HG03439 (cell line): Measurements from ENCODE around the gene C2CD4D.

Experiments
- ATAC-seq: cut with Tn5 transposase; IDR thresholded peaks from one replicate; pipeline ENCODE4 v1.9.1; 2021; ENCODE audit warnings: mild to moderate bottlenecking, moderate library complexity; ENCODE audit not compliant: unreplicated experiment

C2CD4D gene

GRCh38 chr1:151835596-151835995 lies 4.0 kb downstream of the C2CD4D start:
- no peak for ATAC-seq

- no peak for ATAC-seq
These were observed 5.4 kb downstream of the C2CD4D start for GRCh38 chr1:151834239-151834638.

- ATAC-seq = no peak
These were observed 6.3 kb downstream of the C2CD4D start for GRCh38 chr1:151833172-151833900.

DNA sequence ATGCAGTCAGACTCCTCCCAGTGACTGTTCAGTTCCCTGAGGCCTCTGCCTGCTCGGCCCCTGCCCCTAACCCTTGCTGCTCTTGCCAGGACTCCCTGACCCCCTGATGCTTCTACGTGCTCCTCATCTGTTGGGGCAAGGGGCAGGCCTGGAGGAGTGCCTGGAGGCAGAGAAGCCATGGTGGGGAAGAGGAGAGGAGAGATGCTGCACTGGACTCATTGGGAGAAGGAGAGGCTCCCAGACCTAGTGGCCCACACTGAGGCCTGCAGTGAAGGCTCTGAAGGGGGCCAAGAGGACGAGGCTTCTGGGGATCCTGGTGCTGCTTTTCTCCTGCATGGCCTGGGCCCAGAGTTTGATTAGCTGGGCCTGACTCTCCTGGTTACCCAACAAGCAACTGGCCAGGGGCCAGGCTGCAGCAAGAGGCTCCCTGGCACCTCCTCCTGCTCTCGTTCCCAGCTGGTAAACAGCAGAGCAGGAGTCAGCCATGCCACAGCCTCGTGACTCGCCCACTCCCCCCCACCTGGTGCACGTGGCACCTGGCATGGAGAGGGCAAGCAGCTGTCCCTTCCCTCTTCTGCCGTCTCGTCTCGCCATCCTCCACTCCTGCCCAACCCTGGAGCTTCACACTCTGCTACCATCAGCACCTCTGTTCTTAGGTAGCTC lies 7.2 kb downstream of the C2CD4D start:
- no peak for ATAC-seq

DNA sequence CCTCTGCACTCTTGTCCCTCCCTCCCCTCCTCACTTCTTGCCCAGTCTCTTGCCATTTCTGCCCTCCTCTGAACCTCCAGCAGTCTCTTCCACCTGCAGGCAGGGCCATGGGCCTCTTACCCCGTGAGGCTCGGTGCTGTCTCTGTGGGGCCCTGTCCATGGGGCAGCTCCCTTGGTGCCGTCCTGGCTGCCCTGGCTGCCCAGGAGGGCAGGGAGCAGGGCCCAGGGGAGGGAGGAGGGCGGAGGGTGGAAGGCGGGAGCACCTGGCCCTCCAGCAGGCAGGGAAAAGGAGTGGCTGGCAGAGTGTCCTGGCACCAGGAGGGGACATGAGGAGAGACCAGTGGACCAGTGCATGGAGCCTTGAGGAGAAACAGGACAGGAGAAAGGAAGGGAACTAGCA lies 8.0 kb downstream of the C2CD4D start, which contains the start of gene RORC:
Gene RORC, minus strand, starts transcription at position 198 of the 400 bp plus-strand sequence. Its CDS starts 38 bp downstream, at position 160.
- no peak for ATAC-seq

DNA sequence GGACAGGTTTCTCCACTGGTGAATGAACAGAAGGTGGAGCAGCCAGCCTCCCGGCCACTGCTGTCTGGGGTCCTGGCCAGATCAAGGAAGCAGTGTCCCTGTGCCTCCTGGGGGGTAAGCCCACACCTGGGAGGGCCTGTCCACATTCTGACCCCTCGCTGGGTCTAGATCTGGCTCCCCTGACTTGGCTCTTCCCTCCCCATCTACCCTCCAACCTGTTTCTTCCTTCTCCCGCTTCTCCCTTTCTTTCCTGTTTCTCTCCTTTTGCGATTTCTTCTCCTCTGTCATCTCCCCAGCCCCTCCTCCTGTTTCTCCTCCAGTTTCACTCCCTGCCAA lies 8.4 kb downstream of the C2CD4D start:
- no peak for ATAC-seq

DNA sequence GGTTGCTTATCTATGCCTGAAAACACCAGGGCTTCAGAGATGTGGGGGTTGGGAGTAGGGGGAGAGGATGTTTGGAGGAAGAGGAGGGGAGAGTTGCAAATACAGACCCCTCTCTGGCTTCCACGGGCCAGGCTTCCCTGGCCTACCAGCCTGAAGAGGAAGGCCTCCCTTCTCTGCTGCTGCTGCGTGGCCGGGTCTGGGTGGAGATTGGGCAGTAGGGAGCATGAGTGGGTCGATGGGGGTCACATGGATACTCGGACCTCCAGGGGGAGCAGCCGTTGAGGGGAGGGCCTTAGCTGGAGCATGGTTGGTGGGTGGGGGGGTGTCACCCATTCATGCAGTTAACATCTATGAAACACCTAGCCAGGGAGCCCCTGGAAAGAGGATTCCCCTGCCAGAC lies 9.6 kb downstream of the C2CD4D start:
- no peak for ATAC-seq

- no peak for ATAC-seq
These were observed 10.1 kb downstream of the C2CD4D start for GRCh38 chr1:151829352-151830046.

GRCh38 chr1:151828921-151829320 lies 10.7 kb downstream of the C2CD4D start:
- no peak for ATAC-seq

DNA sequence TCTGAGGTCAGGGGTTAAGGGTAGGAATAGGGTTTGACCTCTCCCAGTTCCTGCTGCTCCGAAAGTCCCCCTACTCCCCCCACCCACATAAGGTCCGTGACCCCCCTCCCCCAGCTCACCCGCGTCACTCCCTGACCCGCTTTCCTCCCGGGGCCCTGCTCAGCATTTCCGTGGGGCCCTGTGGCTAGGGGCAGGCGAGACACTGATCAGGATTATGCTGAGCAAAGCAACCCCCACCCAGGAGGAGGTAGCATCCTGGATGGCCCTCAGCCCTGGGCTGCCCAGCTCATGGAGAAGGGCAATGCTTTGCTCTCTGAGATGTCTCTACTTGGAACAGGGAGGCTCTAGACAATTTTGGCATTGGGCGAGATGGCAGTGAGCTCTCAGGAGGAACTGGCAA lies 11.8 kb downstream of the C2CD4D start:
- ATAC-seq = no peak

- no peak for ATAC-seq
These were observed 13.6 kb downstream of the C2CD4D start for GRCh38 chr1:151825751-151826660.

GRCh38 chr1:151825204-151825603 lies 14.4 kb downstream of the C2CD4D start:
- ATAC-seq = no peak

- ATAC-seq = no peak
These were observed 16.4 kb downstream of the C2CD4D start for GRCh38 chr1:151823175-151823574.

- ATAC-seq = no peak
These were observed 17.2 kb downstream of the C2CD4D start for GRCh38 chr1:151822404-151822803.

DNA sequence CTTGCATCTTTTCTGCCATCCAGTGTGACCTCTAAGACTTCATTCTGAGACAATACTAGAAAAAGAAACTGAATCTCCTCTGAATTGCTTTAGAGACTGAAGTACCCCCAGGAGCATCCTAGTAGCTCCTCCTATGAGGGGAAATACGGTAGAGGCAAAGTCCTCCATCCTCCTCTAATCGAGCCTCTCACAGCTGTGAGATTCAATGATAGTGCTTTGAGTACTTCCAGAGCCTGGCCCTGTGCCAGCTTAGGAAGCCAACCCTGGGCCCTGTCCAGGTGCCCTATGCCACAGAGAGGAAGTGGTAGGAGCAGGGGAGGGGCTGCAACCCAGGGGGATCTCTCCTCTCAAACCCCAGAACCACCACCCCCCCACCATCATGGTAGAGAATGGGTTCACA lies 18.7 kb downstream of the C2CD4D start:
- ATAC-seq = no peak

DNA sequence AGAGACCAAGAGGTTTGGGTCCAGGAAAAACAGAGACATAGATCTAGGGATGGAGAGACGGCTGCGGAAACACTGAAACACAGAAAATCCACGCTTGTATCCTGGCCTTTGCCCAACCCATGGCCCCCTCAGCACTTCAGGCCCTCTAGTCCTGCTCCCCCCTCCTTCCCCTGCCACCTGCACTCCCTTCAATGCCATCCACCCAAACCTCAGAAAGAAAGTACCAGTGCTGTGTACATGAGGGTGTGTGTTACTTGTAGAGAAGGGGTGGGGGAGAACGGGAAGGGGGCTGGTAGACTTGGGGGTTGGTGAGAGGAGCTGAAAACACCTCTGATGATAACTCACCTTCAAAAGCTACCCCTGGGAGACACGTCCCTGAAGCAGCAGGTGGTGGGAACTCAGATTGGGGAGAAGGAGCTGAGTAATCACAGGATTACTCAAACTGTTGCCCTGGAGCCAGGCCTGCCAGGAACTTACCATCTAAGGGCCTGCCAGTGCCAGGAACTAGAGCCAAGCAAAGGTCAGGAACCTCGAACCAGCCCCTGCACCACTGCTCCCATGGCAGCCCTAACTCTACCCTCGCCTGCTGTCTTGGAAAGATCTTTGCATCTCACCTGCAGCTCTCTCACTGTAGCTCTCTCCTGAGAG lies 19.5 kb downstream of the C2CD4D start:
- no peak for ATAC-seq

DNA sequence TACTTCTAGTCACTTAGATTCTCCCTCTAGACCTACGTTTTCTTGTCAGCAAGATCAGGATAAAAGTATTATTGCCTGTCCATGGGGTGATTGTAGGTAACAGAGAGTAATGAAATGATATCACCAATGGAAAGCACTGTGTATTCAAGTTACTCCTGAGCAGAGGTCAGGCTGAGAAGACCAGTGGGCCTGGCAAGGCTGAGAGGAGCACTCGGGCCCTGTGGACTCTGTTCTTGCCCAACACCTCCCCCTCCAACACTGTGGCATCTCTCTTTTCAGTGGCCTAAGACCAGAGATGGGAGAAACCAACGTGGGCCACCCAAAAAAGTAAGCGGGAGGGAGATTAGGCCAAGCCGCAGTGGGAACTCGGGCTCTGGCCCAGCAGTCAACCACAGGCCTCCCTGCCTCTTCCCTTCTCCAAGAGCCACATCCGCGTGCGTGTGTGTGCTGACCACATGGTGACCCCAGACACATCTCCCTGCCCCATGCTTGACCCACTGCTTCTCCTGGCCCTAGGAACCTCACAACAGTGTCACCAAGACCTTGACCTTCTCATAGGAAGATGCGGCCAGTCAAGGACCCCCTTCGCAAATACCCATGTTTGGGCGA lies 20.3 kb downstream of the C2CD4D start:
- ATAC-seq = no peak

DNA sequence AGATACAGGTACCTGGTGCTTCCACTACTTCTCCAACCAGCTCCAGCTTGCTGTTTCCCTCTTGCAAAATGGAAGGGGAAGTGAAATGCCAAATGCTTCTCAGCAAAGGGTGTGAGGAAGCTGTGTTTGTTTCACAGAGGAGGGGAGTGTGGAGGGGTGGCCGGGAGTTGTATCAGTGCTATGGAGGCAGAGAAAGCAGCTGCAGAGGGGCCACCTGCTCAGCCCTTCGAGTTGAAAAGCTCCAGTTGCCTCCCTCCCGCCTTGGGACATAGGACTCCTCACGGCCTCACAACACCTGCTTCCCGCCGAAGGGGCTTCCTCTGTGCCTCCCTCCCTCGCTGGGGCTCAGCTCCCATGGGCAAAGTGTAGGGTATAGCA lies 22.3 kb downstream of the C2CD4D start:
- no peak for ATAC-seq

- no peak for ATAC-seq
These were observed 22.9 kb downstream of the C2CD4D start for GRCh38 chr1:151816548-151817352.
